ENCODE data around the gene NAA11. TPM values are rescaled to one million over a fixed set of nuclear protein-coding genes. Genes with fewer than 3 reads are reported as not detected.

The NAA11 gene
- total RNA-seq, 2 donors from 2014 or later, result 7.4 TPM; not detected in 1

GRCh38 chr4:79362626-79363025 lies 36.8 kb upstream of the NAA11 start:
- DNase-seq (ENCODE audit: low spot score), result no peak
- WGBS, result 91% methylated on average over 4 of the region's 4 CpGs
- no peak overlapping the region for H3K27ac ChIP-seq
- no peaks in the 10 kb centered on the region for H3K36me3 ChIP-seq
- no peaks in the 10 kb centered on the region for H3K4me1 ChIP-seq (replicated peaks)
- no peak overlapping the region for H3K4me3 ChIP-seq
- no peaks in the 10 kb centered on the region for H3K27me3 ChIP-seq (replicated peaks; ENCODE audit: insufficient read depth)
- H3K9me3 ChIP-seq, result no peaks in the 10 kb centered on the region
- no peak for TF ChIP-seq POLR2A (IDR thresholded peaks at IDR 0.05)
- no peak for TF ChIP-seq POLR2AphosphoS5 (IDR thresholded peaks at IDR 0.05)
- TF ChIP-seq CTCF (IDR thresholded peaks at IDR 0.05), result no peak
- intact Hi-C loops (cut with DNase I), result no loop called here

GRCh38 chr4:79360006-79360405 lies 34.1 kb upstream of the NAA11 start:
- no peaks in the 10 kb centered on the region for H3K4me1 ChIP-seq (replicated peaks)
- no peaks in the 10 kb centered on the region for H3K27me3 ChIP-seq (replicated peaks; ENCODE audit: insufficient read depth)
- H3K27ac ChIP-seq, result no peak overlapping the region
- no peaks in the 10 kb centered on the region for H3K36me3 ChIP-seq
- H3K9me3 ChIP-seq, result no peaks in the 10 kb centered on the region
- H3K4me3 ChIP-seq, result no peak overlapping the region
- intact Hi-C loops (cut with DNase I), result no loop called here
- DNase-seq (ENCODE audit: low spot score), result no peak
- no peak for TF ChIP-seq POLR2A (IDR thresholded peaks at IDR 0.05)
- no peak for TF ChIP-seq CTCF (IDR thresholded peaks at IDR 0.05)
- no peak for TF ChIP-seq POLR2AphosphoS5 (IDR thresholded peaks at IDR 0.05)

- H3K36me3 ChIP-seq, result no peaks in the 10 kb centered on the region
- no peak overlapping the region for H3K27ac ChIP-seq
- WGBS, result 87% methylated on average over 1 of the region's 1 CpG
- H3K4me3 ChIP-seq, result no peak overlapping the region
- no peak for DNase-seq (ENCODE audit: low spot score)
- TF ChIP-seq POLR2A (IDR thresholded peaks at IDR 0.05), result no peak
- TF ChIP-seq POLR2AphosphoS5 (IDR thresholded peaks at IDR 0.05), result no peak
- TF ChIP-seq CTCF (IDR thresholded peaks at IDR 0.05), result no peak
- no peaks in the 10 kb centered on the region for H3K27me3 ChIP-seq (replicated peaks; ENCODE audit: insufficient read depth)
- intact Hi-C loops (cut with DNase I), result no loop called here
- H3K9me3 ChIP-seq, result no peaks in the 10 kb centered on the region
- no peaks in the 10 kb centered on the region for H3K4me1 ChIP-seq (replicated peaks)
Measured at GRCh38 chr4:79358438-79358837, 32.6 kb upstream of the NAA11 start.

GRCh38 chr4:79357365-79357764 lies 31.5 kb upstream of the NAA11 start:
- Histone ChIP-seq H3K9me3 (no peaks in the 10 kb centered on the region), H3K27ac (no peak overlapping the region), H3K4me3 (no peak overlapping the region), H3K27me3 (replicated peaks; ENCODE audit: insufficient read depth) (no peaks in the 10 kb centered on the region), H3K4me1 (replicated peaks) (no peaks in the 10 kb centered on the region), H3K36me3 (no peaks in the 10 kb centered on the region)
- TF ChIP-seq POLR2AphosphoS5 (IDR thresholded peaks at IDR 0.05) (no peak), CTCF (IDR thresholded peaks at IDR 0.05) (no peak), POLR2A (IDR thresholded peaks at IDR 0.05) (no peak)
- no peak for DNase-seq (ENCODE audit: low spot score)
- intact Hi-C loops (cut with DNase I), result no loop called here
- 73% methylated on average over 8 of the region's 8 CpGs for WGBS

GRCh38 chr4:79353075-79353474 lies 27.2 kb upstream of the NAA11 start:
- Histone ChIP-seq H3K9me3 (no peaks in the 10 kb centered on the region), H3K36me3 (no peaks in the 10 kb centered on the region), H3K27ac (no peak overlapping the region), H3K4me1 (replicated peaks) (no peaks in the 10 kb centered on the region), H3K4me3 (no peak overlapping the region), H3K27me3 (replicated peaks; ENCODE audit: insufficient read depth) (no peaks in the 10 kb centered on the region)
- no peak for DNase-seq (ENCODE audit: low spot score)
- intact Hi-C loops (cut with DNase I), result no loop called here
- 50% methylated on average over 1 of the region's 1 CpG for WGBS
- TF ChIP-seq POLR2A (IDR thresholded peaks at IDR 0.05) (no peak), CTCF (IDR thresholded peaks at IDR 0.05) (no peak), POLR2AphosphoS5 (IDR thresholded peaks at IDR 0.05) (no peak)

Data from prostate gland (tissue), 2 donors.